Neutrophil (primary cell): Measurements from ENCODE around the gene ZNF575.
"Not testable (repeated sequence)": the region's sequence is repeated elsewhere in the genome, so short reads cannot be mapped to it uniquely, and the experiment has no call there.

ENCODE experiments used
- H3K27ac ChIP-seq: fragments of 200-600 bp; sonication (generic); 2 replicates; pipeline ENCODE4 v1.5.1; 2016; ENCODE audit warnings: mild to moderate bottlenecking, moderate library complexity
- H3K27me3 ChIP-seq: fragments of 200-600 bp; sonication (generic); 2 replicates; pipeline ENCODE4 v1.6.0; 2016; ENCODE audit warnings: mild to moderate bottlenecking
- H3K36me3 ChIP-seq: fragments of 200-600 bp; sonication (generic); 2 replicates; pipeline ENCODE4 v1.5.1; 2017
- H3K4me1 ChIP-seq, 2 experiments: fragments of 200-600 bp in 1 of 2; sonication (generic) in 1 of 2; 1 replicate in 1 of 2; 2 replicates in 1 of 2; pipeline versions ENCODE4 v1.5.1 to v1.6.1; 2013 to 2016; ENCODE audit warnings: low read depth in 1 of 2, low read length in 1 of 2, mild to moderate bottlenecking in 1 of 2, moderate library complexity in 1 of 2; ENCODE audit not compliant: control insufficient read depth in 1 of 2, insufficient read depth in 1 of 2
- H3K4me3 ChIP-seq, 2 experiments: fragments of 200-600 bp in 1 of 2; sonication (generic) in 1 of 2; 1 replicate in 1 of 2; 2 replicates in 1 of 2; pipeline ENCODE4 v1.5.1; 2013 to 2016; ENCODE audit warnings: low read depth in 1 of 2, low read length in 1 of 2, mild to moderate bottlenecking in 1 of 2, moderate library complexity in 1 of 2
- H3K9me3 ChIP-seq: fragments of 200-600 bp; sonication (generic); 2 replicates; pipeline ENCODE4 v1.5.1; 2016
- CTCF ChIP-seq: fragments of 200-600 bp; sonication (generic); IDR thresholded peaks from 2 replicates; pipeline ENCODE4 v1.5.1; 2016; ENCODE audit warnings: antibody characterized with exemption

ZNF575 gene

GRCh38 chr19:43546581-43546980 lies 13.6 kb downstream of the ZNF575 start:
- Histone ChIP-seq H3K4me3 (no peak overlapping the region), H3K4me1 (no peaks in the 10 kb centered on the region), H3K27ac (no peak overlapping the region), H3K27me3 (no peaks in the 10 kb centered on the region), H3K9me3 (no peaks in the 10 kb centered on the region), H3K36me3 (peaks cover 80% of the 10 kb centered on the region)
- no peak for TF ChIP-seq CTCF

DNA sequence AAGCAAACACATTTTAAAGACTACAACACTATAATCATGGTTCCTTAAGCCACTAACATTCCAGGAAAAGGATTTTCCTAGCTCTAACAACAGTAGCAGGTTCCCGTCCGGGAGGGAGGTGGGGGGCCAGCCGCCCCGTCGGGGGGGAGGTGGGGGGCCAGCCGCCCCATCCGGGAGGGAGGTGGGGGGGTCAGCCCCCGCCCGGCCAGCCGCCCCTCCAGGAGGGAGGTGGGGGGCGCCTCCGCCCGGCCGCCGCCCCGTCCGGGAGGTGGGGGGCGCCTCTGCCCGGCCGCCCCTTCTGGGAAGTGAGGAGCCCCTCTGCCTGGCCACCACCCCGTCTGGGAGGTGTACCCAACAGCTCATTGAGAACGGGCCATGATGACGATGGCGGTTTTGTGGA lies 14.9 kb downstream of the ZNF575 start:
- not testable (repeated sequence) for H3K9me3 ChIP-seq, H3K4me3 ChIP-seq
- H3K36me3 ChIP-seq: peaks cover 80% of the 10 kb centered on the region

DNA sequence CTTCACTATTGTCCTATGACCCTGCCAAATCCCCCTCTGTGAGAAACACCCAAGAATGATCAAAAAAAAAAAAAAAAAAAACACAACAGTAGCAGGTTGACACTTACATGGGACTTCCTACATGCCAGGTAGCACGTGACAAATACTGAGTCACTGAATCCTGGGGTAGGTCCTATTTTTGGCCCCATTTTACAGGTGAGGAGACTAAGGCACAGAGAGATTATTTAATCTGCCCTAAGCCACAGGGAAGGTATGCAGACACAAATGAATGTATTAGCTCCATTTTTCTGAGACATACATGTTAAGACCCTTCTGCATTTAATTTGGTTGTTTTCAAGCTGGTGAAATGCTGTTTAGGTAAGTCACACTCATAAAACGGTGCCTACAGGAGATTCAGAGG lies 15.7 kb downstream of the ZNF575 start:
- Histone ChIP-seq H3K36me3 (peaks cover 80% of the 10 kb centered on the region), H3K4me3 (no peak overlapping the region), H3K9me3 (no peaks in the 10 kb centered on the region), H3K27ac (no peak overlapping the region), H3K4me1 (no peaks in the 10 kb centered on the region), H3K27me3 (no peaks in the 10 kb centered on the region)
- TF ChIP-seq CTCF: no peak

More for the DNA sequence above, 14.9 kb downstream of the ZNF575 start:
- not testable (repeated sequence) for H3K27ac ChIP-seq, H3K27me3 ChIP-seq, H3K4me1 ChIP-seq

DNA sequence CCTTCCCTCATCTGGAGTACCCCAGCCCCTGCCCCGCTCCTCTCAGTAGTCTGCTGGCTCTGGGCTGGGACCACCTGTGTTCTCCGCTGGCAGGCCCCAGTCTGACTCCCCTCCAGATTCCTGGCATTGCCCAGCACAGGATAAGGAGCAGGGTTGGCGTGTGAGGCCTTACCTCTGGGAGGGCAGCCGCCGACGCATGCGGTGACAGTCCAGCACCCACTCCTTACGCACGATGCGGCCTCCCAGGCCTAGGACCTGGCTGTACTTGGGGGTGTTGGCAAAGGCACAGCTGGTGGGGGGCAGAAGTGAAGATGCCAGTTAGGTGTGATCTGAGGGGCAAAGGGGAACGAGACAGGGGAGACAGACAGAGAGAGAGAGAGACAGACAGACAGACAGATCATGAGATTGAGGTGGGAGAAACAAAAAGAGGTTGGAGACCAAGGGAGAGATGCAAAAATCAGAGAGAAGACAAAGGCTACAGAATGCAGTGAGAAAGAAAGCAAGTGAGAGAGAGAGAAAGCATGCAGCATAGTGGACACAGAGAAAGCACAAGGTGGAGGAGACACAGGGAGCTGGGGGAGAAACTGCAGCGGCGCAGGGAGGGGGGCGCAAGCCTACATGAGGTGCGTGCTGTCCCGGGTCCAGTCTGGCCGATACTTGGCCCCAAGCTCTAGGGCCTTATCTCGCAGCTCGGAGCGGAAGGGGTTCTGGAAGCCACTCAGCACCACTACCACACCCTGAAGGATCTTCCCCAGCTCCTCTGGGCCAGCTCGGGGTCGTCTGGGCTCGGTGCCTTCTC lies 18.6 kb downstream of the ZNF575 start:
- Histone ChIP-seq H3K36me3 (peaks cover 70% of the 10 kb centered on the region), H3K27ac (no peak overlapping the region), H3K27me3 (no peaks in the 10 kb centered on the region), H3K4me3 (no peak overlapping the region), H3K9me3 (no peaks in the 10 kb centered on the region), H3K4me1 (no peaks in the 10 kb centered on the region)
- TF ChIP-seq CTCF: no peak

GRCh38 chr19:43552198-43552450 lies 19.1 kb downstream of the ZNF575 start:
- Histone ChIP-seq H3K36me3 (peaks cover 67% of the 10 kb centered on the region), H3K9me3 (no peaks in the 10 kb centered on the region), H3K4me1 (no peaks in the 10 kb centered on the region), H3K27me3 (no peaks in the 10 kb centered on the region), H3K27ac (no peak overlapping the region), H3K4me3 (no peak overlapping the region)
- no peak for TF ChIP-seq CTCF

- no peaks in the 10 kb centered on the region for H3K4me1 ChIP-seq
- no peak overlapping the region for H3K4me3 ChIP-seq
- H3K9me3 ChIP-seq: no peaks in the 10 kb centered on the region
- H3K27me3 ChIP-seq: no peaks in the 10 kb centered on the region
- no peak overlapping the region for H3K27ac ChIP-seq
- H3K36me3 ChIP-seq: peaks cover 66% of the 10 kb centered on the region
- TF ChIP-seq CTCF: no peak
Observed at GRCh38 chr19:43552616-43553015, 19.6 kb downstream of the ZNF575 start.
